Cardiac fibroblast (primary cell): ENCODE data around the gene ING5.

ENCODE experiments used
- DNase-seq, 2 donors: peaks; one replicate each; pipeline versions ENCODE4 v3.0.0 to v3.0.0-alpha.2; 2010; ENCODE audit warnings: low read depth in 2 of 2
- H3K4me3 ChIP-seq, 2 donors: replicated peaks in 1 of 2; 1 replicate in 1 of 2; 2 replicates in 1 of 2; pipeline ENCODE4 v1.5.1; 2011; ENCODE audit warnings: low read depth in 2 of 2, low read length in 2 of 2, mild to moderate bottlenecking in 2 of 2, moderate library complexity in 1 of 2
- TF ChIP-seq, protein P1 (sequence below): IDR thresholded peaks from one replicate; pipeline ENCODE4 v1.5.1; 2011; ENCODE audit warnings: low read depth, mild to moderate bottlenecking, low read length, inconsistent platforms

Gene ING5

DNA sequence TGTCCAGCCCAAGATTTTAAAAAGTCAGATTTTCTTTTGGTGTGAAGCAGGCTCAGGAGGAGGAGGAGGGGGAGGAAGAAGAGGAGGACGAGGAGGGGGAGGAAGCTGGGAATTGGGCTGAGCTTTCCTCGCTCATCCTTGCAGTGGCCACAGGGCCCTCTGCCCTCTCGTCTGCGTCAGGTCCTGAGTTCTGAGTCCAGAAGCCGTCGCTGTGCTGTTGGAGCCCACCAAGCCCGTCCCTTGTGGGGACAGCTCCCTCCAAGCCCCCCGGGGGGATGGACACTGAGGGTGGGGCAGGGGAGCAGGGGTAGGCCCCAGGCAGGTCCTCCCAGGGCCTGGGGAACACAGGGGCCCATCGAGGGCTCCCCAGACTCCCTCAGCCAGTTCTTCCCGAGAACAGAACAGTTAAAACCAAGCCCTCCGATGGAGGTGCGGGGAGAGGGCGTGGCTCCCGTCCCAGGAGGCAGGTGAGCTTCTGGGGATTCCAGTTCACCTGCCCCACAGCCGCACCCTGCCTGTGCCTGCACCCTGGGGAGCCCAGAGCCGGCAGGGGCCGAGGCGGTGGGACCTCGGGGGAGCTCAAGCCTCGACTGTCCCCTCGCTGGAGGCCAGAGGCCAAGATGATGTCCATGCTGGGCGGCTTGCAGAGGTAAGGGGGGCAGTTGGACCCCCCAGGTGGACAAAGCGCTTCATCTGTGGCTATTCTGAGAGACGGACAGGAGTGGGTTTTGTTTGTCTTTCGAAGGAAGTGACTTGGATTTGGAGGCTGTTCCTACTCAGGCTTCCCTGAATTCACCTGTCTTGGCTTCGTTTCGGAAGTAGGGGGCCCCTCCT lies 74.7 kb downstream of the ING5 start, which contains the start of gene GAL3ST2:
Gene GAL3ST2 (plus strand): TSS at position 487 of the 834 bp plus-strand sequence. CDS start 134 bp downstream, at position 621.
- DNase-seq, result no peak
- TF ChIP-seq, protein P1, sequence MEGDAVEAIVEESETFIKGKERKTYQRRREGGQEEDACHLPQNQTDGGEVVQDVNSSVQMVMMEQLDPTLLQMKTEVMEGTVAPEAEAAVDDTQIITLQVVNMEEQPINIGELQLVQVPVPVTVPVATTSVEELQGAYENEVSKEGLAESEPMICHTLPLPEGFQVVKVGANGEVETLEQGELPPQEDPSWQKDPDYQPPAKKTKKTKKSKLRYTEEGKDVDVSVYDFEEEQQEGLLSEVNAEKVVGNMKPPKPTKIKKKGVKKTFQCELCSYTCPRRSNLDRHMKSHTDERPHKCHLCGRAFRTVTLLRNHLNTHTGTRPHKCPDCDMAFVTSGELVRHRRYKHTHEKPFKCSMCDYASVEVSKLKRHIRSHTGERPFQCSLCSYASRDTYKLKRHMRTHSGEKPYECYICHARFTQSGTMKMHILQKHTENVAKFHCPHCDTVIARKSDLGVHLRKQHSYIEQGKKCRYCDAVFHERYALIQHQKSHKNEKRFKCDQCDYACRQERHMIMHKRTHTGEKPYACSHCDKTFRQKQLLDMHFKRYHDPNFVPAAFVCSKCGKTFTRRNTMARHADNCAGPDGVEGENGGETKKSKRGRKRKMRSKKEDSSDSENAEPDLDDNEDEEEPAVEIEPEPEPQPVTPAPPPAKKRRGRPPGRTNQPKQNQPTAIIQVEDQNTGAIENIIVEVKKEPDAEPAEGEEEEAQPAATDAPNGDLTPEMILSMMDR, result no peak
- H3K4me3 ChIP-seq, result no peak within 1 kb of the TSS

DNA sequence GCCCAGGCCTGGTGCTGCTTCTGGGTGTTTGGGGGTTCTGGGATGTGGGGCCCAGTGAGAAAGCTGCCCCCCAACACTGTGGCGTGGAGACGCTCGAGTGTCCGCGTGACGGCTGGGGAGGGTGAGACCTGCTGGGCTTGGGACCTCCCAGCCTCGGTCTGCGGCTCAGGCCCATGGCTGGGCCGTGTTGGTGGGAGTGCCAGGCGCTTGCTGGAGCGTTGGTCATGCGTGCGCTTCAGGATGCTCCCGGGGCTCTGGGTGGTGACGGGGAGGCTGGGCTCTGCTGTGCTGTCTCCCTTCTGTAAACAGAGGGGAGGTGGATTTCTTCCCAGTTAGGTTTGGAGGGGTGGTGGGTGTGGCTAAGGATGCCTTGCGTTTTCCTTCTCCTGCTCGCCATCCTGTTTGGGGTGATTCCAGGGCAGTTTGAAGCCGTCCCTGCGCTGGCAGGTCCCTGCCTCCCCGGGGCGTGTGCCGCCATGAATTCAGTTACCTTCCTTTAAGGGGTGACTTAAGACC lies 75.4 kb downstream of the ING5 start:
- TF ChIP-seq, protein P1, result no peak
- no peak overlapping the region for H3K4me3 ChIP-seq
- DNase-seq, result no peak

DNA sequence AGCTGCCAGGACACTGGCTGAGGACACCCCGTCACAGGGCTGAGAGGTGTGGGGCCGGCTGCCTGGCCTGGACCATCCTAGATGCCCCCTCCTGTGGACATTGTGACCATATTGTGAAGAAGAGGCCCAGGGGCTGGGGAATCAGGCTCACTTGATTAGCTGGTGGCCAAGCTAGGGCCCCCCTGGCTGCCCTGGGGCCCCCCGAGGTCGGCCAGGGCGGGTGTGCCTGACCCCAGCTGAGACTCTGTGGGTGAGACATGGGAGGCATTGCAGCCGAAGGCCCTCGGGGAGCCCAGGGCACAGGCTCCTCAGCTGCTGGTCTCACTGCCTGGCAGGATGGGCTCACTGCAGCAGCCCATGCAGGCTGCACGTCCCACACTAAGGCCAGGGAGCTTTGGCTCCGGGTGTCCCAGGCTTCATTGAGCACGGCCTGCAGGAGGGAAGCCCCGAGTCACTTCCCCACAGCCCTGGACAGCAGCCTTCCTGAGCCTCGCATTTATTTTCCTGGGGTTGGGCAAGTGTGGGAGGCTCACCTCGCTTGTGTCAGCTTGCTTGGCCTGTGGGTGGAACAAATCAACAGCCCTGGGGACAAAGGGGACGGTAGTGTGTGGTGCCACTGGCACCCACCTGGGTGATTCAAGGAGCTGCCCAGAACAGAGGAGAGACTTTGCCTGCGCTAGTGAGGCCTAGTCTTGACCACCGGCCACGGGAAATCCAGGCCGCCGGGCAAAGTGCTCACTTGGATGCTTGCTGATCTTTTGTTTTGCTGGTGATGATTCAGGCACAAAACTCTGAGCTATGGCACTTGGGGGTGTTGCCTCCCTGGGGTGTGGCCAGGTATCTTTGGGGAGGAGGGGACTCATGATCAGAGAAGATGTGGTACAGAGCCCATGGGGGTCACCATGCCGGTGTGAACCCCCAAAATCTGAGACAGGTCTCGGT lies 76.1 kb downstream of the ING5 start:
- DNase-seq, result no peak
- H3K4me3 ChIP-seq, result no peak overlapping the region
- TF ChIP-seq, protein P1, result no peak
